Ramos (cell line): ENCODE data around the gene SLC25A45.

Experiments used
- in situ Hi-C: fragments of 300-500 bp; cut with MboI; formaldehyde crosslinking; loops from one replicate; pipeline ENCODE4 v1.14.3; 2022; ENCODE audit warnings: low sequenced_read_pairs; ENCODE audit not compliant: unreplicated experiment

SLC25A45 gene

DNA sequence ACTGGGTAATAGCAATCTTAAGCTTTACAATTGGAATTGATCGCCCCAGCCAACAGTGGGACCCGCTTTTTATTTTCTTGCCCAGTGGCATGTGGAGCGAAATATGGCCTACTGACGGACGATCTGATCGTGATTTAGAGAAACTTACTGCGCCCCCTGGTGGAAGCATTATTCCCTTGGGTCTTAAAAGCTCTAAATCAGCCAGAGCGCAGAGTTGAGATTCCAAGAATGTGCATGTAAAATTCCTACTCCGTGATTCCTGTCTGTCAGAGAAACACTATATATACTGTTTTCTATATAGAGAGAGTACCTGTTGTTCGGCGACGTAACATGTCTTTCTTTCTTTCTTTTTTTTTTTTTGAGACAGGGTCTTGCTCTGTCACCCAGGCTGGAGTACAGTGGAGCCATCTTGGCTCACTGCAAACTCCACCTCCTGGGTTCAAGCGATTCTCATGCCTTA is 52.5 kb downstream of the SLC25A45 start:
- in situ Hi-C loops = no loop called here

DNA sequence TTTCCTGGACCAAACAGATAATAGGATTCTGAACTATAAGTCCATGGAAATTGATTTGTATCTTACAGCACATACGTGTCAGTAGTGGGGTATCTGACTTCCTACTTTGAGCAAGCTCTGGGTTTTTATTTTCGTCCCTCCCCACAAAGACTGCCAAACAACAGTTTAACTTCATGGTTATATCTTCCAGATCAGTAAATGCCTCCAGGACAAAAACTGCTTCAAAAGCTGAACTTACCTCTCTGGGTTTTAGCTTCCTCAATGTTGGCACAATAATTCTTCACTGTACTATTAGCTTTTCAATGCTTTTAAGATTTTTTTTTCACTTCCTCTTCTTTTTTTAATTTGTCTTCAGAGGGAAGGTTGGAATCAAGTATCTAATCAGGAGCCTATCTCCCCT is 53.0 kb downstream of the SLC25A45 start:
- in situ Hi-C loops = no loop called here

DNA sequence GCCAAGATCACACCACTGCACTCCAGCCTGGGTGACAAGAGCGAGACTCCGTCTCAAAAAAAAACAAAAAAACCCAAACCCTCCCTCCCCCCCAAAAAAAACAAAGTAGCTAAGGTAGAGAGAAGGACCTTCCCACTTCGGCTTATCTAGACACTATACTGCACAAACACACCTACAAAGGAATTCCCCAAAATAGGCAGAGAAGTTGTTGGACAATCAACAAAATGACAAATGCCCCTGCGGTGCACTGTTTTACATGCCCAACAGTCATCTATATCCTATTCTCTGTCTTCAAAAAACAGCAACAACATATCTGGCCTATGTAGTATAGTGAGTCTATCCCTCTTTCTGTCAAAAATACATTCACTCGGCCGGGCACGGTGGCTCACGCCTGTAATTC is 55.4 kb downstream of the SLC25A45 start:
- in situ Hi-C loops = no loop called here

DNA sequence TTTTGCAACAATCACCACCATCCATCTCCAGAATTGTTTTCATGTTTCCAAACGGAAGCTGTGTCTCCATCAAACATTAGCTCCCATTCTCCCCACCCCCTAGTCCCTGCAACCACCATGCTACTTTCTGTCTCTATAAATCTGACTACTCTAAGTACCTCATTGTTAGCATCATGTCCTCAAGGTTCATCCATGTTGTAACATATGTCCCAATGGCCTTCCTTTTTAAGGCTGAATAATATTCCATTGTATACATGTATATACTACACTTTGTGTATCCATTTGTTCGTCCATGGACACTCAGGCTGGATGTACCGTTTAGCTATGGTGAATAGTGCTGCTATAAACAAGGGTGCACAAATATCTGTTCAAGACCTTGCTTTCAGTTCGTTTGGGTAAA is 57.0 kb downstream of the SLC25A45 start:
- in situ Hi-C loops = no loop called here
